ENCODE data around the gene OTX2.

DNA sequence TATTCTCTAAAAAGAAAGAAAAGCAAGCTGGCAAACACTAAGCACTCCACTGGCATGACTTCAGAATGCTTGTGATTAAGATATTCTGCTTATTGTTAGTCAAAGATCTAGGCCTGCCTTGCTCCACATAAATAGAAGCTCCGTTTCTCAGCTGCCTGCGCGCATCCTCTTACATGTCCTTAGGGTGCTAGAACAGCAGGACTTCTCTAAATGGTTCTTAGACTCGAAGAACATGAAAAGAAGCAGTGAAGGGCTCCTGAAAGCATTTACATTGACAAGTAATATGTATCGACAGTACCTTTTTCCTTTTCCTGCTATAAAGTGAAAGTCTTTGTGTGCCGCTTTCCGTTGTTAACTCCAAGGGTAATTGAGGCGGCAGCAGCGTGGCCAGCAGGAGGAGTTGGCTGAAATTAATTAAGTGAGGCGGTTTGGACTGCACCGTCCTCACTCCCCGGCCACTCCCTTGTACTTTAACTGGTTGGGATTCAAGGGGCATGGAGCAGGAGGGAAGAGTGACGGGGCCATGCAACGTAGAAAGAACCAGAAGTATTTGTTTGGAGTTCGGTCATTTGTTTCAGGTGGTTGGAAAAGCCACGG lies 34.2 kb upstream of the OTX2 start:
- TF ChIP-seq, protein P1, sequence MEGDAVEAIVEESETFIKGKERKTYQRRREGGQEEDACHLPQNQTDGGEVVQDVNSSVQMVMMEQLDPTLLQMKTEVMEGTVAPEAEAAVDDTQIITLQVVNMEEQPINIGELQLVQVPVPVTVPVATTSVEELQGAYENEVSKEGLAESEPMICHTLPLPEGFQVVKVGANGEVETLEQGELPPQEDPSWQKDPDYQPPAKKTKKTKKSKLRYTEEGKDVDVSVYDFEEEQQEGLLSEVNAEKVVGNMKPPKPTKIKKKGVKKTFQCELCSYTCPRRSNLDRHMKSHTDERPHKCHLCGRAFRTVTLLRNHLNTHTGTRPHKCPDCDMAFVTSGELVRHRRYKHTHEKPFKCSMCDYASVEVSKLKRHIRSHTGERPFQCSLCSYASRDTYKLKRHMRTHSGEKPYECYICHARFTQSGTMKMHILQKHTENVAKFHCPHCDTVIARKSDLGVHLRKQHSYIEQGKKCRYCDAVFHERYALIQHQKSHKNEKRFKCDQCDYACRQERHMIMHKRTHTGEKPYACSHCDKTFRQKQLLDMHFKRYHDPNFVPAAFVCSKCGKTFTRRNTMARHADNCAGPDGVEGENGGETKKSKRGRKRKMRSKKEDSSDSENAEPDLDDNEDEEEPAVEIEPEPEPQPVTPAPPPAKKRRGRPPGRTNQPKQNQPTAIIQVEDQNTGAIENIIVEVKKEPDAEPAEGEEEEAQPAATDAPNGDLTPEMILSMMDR (IDR thresholded peaks at IDR 0.05; ENCODE audit: insufficient read depth, low read length, poor library complexity, severe bottlenecking): no peak
- no peak for TF ChIP-seq EZH2phosphoT487 (conservative IDR thresholded peaks at IDR 0.05; ENCODE audit: low read length)

Data from SU-DHL-6 (cell line).